PFSK-1 (cell line): ENCODE results near the gene S100A3.

Source experiments
- POLR2AphosphoS5 ChIP-seq: IDR thresholded peaks from 2 replicates; pipeline ENCODE4 v1.6.1; 2012; ENCODE audit warnings: low read depth, mild to moderate bottlenecking, control low read depth, low read length, moderate library complexity
- TAF1 ChIP-seq: IDR thresholded peaks from 2 replicates; pipeline ENCODE4 v1.6.1; 2012; ENCODE audit warnings: low read length, control low read depth, borderline replicate concordance; ENCODE audit not compliant: insufficient read depth

DNA sequence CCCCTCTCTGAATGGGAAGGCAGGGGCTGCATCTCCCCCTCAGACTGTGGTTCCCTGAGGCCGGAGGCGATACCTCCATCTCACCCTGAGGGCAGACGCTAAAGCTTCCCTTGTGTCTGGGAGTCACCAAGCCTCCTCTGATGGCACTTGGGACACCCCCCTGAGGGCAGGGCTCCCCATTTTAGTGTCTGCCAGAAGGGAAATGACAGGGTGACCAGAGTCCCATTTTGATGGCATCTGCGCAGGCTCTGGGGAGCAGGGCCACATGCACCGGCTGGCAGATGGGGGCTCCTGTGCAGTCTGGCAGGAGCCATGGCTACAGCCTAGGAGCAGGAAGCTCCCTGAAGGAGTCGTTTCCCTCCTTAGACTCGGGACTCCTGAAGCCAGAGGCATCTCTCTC, 14.9 kb upstream of the S100A3 start:
- TF ChIP-seq POLR2AphosphoS5: no peak
- TF ChIP-seq TAF1: no peak
